GM08714 (cell line): Measurements from ENCODE around the gene BLTP3B.

Experiments
- H3K4me3 ChIP-seq: fragments of 200-500 bp; sonication (Bioruptor generic); 2 replicates; pipeline ENCODE4 v1.5.1; 2014; ENCODE audit warnings: mild to moderate bottlenecking, low read length, inconsistent platforms
- ZNF274 ChIP-seq: IDR thresholded peaks from 2 replicates; pipeline ENCODE4 v1.6.1; 2012; ENCODE audit warnings: mild to moderate bottlenecking, low read depth, low read length

The BLTP3B gene

DNA sequence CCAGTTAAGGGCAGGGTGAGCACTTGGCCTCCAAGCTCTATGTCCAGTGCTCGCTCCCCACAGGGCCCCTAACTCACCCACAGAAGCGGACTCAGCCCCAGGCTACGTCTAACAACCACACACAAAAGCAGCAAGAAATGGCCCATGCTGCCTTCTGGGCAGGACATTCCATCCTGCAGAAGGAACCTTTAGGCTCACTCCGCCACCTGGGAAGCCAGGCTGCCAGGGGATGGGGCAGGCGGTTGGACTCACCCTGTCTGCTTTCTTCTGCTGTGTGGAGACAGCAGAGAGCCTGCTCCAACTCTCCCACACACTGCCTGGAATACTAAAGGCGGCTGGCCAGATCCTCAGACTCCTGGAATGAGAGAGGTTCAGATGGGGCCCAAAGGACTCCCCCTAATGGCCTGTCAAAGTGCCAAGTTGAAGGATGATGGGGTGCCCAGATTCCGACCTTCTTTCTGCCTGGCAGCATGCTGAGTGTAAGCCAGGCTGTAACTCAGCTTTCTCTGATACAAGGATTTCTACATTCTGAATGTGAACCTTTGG lies 27.7 kb upstream of the BLTP3B start:
- TF ChIP-seq ZNF274 = no peak

DNA sequence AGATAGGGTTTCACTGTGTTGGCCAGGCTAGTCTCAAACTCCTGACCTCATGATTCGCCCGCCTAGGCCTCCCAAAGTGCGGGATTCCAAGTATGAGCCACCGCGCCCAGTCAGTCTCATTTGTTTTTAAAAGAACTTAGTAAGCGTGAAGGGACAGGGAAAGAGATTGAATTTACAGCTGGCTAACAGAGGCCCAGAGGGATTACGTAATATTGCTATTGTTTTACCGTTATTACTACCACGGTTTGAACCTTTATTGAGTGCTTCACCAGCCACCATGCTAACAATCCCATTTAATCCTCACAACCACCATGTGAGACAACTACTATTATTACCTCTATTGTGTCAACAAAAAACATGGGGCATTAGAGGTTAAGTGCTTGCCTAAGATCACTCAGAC lies 26.7 kb upstream of the BLTP3B start:
- H3K4me3 ChIP-seq = no peak overlapping the region
- TF ChIP-seq ZNF274 = no peak

More for the DNA sequence above, 27.7 kb upstream of the BLTP3B start:
- H3K4me3 ChIP-seq = no peak overlapping the region

DNA sequence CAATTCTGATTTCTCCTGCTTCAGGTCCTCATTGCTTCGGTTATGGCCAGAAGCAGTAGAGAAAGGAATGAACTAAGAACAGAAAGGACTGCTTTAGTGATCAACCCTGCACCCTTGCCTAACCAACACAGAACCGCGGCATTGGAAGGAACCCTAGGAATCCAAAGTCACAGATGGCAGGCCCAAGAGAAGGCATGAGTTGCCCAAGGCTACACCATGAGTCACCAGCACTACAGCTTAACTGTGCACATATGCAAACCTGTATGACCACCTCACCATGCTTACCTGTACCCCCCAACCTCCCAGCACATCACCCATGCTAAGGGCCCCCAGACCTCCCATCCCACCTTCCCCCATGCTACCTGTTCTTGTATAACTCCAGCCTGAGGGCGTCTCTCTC lies 25.9 kb upstream of the BLTP3B start:
- no peak overlapping the region for H3K4me3 ChIP-seq

DNA sequence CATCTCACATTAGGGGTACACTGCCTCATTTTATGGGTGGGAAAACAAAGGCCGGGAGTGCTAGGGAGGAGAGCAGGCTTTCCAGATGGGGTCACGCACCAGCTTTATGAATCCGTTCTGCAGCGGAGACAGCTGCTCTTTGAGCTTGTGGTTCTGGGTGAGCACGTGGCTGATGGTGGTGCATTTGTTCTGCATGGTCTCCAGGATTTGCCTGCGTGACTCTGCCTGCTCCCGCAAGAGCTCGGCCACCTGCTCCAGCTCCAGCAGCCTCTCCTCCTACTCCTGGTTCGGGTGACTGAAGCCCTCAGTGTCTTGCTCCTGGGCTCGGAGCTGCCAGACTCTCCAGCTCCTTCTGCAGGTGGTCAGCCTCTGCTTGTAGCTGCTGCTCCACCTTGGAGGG lies 23.6 kb upstream of the BLTP3B start:
- no peak overlapping the region for H3K4me3 ChIP-seq
- TF ChIP-seq ZNF274 = no peak

More for the DNA sequence above, 25.9 kb upstream of the BLTP3B start:
- no peak for TF ChIP-seq ZNF274

DNA sequence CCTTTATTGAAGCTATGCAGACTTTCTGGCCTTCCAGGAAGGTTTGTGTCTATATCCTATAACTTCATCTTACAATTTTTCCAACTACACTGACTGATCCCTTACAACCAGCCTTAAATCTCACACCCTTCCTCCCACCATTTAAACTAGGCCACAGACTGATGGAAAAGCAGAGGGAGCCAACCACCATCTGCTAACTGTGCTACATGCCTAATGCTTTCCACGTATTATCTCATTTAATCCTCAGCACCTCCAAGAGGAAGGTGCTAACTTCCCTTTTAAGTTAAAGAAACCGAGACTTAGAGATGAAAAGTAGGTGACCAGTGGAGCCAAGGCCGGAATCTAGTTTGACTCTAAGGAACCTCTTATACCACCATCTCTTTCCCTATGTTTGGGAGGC lies 22.7 kb upstream of the BLTP3B start:
- no peak for TF ChIP-seq ZNF274
- no peak overlapping the region for H3K4me3 ChIP-seq

DNA sequence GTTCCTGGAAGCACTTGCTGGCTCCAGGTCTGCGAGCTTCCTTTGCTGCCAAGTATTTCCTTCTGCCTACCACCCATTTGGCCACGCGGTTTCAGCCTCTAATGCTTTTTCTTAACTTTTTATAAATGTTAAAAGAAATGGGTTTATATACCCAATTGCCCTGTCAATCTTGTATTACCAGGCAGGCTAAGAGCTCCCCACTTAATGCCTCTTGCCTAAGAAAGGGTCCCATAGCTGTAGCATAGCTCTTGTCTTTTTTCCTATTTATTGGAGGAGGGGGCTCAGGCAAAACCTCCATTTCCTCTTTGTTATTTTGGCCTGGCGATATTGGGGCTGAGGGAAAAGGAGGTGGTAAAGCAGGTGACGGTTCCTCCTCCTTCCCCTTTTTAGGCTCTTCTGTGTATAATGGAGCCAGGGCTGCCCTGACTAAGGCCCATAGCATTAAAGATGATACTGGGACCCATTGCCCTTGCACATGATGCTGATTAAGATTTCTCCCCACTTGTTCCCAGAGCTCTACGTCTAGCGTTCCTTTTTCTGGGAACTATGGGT lies 21.6 kb upstream of the BLTP3B start:
- H3K4me3 ChIP-seq = no peak overlapping the region
- TF ChIP-seq ZNF274 = no peak

DNA sequence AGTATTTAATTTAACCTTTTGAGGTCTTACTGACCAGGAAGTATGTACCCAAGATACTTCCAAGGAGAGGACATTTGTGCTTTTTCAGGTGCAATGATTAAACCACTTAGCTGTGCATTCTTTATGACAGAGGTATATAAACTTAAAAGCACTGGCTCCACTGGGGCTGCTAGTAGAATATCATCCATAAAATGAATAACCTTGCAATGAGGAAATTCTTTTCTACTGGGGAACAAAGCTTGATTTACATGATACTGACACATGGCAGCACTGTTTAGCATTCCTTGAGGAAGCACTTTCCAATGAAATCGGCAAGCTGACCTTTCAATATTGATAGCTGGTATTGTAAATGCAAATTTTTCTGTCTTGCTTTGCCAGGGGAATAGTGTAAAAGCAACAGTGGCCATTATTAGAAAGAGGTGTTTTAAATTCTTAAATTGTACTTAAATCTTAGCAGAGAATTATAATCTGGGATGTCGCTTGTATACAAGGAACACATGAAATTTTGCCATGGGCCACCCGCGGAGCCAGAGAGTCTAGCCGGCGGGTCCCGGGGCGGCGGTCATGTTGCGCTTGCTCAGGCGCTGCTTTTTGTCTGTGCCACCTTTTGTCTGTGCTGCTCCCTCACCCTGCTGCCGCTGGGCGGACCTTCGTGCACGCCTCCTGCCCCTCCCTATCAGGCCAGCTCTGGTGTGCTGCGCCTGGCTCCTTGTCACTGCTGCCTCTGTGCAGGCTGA lies 20.9 kb upstream of the BLTP3B start:
- no peak overlapping the region for H3K4me3 ChIP-seq
- no peak for TF ChIP-seq ZNF274

DNA sequence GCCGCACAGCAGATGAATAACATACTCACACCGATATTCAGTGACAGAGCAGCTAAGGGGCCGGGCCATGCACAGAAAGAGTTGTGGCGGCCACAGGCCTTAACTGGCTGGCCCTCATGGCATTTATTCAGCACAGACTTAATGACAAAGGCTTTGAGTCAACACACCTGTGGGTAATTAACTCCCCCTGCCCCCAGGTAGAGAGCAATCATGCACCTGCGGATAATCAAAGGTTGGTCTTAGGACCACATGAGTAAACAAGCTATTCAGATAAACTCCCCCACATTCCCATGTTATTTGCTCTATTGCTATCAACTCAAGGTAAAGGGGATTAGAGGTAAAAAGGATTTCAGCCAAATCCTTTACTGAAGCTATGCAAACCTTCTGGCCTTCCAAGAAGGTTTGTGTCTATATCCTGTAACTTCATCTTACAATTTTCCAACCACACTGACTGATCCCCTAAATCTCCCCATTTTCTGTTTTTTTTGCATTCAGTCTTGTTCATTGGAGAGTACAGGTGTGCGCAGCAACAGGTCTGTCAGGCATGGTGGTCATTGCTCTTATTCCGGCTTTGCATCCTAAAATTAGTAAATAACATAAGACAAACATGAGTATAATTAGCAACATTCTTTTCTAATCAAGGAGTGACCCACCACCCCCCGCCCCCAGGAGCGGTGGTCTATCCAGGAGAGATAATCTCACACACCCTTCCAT lies 16.9 kb upstream of the BLTP3B start:
- TF ChIP-seq ZNF274 = no peak
- H3K4me3 ChIP-seq = no peak overlapping the region

DNA sequence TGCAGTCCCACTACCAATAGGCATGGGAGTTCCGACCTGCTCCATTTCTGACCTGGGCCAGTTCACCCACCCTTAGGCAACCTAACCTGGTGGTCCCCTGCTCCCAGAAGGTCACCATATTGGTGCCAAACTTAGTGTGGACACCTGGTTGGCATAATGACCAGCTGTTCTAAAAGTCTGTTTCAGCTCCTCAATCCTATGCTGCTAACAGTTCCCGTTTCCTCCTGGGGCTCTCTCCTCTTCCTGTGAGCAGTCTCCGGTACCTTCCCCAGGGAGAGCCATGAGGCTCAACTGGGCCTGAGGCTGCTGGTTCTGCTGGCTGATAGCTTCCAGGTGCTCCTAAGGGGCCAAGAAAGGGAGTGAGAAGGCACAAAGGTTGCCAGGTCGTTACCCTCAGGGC lies 15.9 kb upstream of the BLTP3B start:
- no peak for TF ChIP-seq ZNF274

DNA sequence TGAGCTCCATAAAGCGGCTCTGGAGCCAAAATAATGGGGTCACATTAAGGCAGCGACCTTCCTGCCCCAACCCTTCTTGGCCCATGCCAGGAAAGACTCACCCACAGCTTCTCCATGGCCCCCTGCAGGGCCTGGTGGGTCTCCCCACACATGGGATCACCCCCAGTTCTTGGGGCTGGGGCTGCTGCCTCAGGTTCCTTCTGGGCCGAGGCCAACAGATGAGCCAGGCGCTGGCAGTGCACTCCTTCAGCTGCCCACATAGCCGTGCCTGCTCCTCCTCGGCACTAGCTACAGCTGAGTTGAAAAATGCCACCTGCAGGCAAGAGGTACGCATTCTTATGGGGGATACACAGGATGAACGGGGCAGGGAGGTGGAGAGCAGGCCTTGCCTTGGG lies 14.8 kb upstream of the BLTP3B start:
- TF ChIP-seq ZNF274 = no peak
- no peak overlapping the region for H3K4me3 ChIP-seq

More for the DNA sequence above, 15.9 kb upstream of the BLTP3B start:
- no peak overlapping the region for H3K4me3 ChIP-seq

DNA sequence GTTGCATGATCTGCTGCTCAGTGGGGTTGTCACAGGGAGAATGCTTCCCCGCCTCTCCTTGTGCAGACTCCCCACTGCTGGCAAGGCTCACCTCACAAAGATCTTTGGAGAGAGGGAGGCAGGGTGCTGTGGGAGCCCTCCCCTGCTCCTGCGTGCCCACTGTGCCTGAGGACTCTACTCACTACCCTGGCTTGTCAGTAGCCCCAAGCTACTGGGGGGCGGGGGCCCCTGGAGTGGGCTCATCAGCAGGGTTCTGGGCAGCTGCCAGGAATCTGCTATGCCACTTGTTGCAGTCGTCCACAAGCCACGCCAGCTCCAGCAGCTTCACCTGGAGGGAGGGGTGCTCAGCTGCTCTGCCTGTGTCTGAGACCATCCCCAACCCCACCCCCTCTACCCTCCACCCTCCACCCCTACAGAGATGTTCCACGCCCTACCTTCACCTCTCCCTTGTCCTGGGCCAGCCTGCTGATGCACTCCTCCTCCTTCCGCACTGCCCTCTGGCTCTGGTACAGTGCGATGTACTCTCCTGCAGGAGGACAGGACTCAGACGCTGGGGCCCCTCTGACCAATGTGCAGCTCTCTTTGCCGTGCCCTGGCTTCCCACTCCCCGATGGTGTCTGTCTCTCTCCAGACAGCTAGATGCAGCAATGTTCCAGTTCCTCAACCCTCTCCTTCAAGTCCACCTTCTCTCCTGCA lies 14.2 kb upstream of the BLTP3B start:
- TF ChIP-seq ZNF274 = no peak
- no peak overlapping the region for H3K4me3 ChIP-seq

DNA sequence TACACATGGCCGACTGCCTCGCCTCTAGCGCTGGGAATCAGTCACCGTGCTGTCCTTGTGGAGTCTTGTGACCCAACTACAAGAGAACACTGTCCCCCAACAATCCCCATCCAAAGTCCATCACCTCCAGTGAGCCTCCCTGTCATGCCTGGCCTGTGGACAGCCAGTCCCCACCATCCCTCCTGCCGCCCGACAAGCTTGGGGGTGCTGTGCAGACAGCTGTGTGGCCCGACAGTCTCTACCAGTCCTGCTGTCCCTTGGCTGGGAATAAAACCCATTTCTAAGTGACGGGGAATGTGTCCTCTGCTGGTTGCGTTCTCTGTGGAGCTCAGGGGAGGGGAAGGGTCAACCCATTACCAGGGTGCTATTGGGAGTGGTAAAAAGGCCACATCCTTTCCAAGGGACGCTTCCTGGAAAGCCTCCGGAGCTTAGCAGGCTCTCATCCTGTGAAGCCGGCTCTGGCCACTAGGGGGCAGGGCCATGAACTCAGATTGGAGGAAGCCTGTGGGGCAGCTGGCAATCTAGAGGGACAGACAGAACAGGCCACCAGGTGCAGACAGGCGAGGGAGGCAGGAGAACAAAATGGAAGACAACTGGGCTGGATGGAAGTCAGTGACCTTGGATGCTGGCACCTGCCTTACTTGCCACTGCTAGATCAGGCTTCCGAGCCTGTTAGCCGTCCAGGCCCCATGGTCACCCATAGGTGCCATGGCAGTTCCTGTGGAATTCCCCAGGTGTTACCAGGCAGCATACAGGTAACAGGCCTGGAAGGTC lies 12.0 kb upstream of the BLTP3B start:
- no peak overlapping the region for H3K4me3 ChIP-seq
- no peak for TF ChIP-seq ZNF274

DNA sequence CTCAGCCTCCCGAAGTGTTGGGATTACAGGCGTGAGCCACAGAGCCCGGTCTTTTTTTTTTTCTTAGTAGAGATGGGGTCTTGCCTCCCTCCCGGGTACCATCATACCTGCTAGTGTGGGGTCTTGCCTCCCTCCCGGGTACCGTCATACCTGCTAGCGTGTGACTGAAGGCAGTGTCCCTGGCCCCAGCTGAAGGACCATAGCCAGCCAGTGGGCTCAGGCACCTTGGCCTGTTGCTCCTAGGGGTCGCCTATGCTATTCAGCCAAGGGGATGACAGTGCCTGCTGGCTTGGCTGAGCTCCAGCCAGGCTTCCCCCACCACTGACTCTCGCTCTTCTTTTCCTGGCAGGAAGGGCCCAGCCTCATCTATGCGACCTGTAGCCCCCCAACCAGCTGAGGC lies 10.5 kb upstream of the BLTP3B start:
- H3K4me3 ChIP-seq = no peak overlapping the region
- TF ChIP-seq ZNF274 = no peak

DNA sequence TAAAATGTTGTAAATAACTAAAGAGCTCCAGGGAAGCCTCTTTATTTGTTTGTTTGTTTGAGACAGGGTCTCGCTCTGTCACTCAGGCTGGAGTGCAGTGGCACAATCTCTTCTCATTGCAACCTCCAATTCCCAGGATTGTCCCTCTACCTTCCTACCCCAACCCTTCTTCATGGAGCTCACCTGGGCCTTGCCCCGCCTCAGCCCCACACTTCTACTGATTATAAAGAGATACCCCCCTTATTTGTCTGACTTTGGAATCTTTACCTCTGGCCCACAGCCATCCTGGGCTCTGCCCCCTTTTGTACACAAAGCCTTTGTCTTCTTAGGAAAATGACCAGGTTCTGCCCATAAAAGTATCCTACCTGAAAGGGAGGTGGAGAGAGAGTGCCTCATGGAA lies 9.1 kb upstream of the BLTP3B start:
- TF ChIP-seq ZNF274 = no peak
- no peak overlapping the region for H3K4me3 ChIP-seq
